ENCODE results near the gene HACL1. TPM values are rescaled to one million over a fixed set of nuclear protein-coding genes. Genes with fewer than 3 reads are reported as not detected.

Gene HACL1
- total and polyA plus RNA-seq, 10 of the 15 experiments (the other 5 are each of a cell fraction or from before 2014, with no cell fraction given), result 19.4 to 48.7 (median 30.1) TPM

- TF ChIP-seq, protein P1, sequence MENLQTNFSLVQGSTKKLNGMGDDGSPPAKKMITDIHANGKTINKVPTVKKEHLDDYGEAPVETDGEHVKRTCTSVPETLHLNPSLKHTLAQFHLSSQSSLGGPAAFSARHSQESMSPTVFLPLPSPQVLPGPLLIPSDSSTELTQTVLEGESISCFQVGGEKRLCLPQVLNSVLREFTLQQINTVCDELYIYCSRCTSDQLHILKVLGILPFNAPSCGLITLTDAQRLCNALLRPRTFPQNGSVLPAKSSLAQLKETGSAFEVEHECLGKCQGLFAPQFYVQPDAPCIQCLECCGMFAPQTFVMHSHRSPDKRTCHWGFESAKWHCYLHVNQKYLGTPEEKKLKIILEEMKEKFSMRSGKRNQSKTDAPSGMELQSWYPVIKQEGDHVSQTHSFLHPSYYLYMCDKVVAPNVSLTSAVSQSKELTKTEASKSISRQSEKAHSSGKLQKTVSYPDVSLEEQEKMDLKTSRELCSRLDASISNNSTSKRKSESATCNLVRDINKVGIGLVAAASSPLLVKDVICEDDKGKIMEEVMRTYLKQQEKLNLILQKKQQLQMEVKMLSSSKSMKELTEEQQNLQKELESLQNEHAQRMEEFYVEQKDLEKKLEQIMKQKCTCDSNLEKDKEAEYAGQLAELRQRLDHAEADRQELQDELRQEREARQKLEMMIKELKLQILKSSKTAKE (IDR thresholded peaks at IDR 0.05; ENCODE audit: low read depth, poor library complexity, severe bottlenecking), result no peak
- TF ChIP-seq CBFB (IDR thresholded peaks at IDR 0.05; ENCODE audit: low read depth) (no peak), HDAC2 (IDR thresholded peaks at IDR 0.05) (no peak), POLR2AphosphoS5 (IDR thresholded peaks at IDR 0.05; ENCODE audit: low read length) (no peak), MEF2A (IDR thresholded peaks at IDR 0.05; ENCODE audit: insufficient read depth, low read depth, low read length) (no peak), STAT1 (conservative IDR thresholded peaks at IDR 0.05) (no peak), PRDM15 (CRISPR knock-in tag; IDR thresholded peaks at IDR 0.05) (no peak), NKRF (conservative IDR thresholded peaks at IDR 0.05) (no peak), SMARCA5 (IDR thresholded peaks at IDR 0.05) (no peak), E2F4 (IDR thresholded peaks at IDR 0.05; ENCODE audit: low read depth, low read length) (no peak)
These were observed 16.1 kb downstream of the HACL1 start (continued) for GRCh38 chr3:15585111-15585845.

All from GM12878 (cell line).